GM12874 (cell line): ENCODE measurements around the gene TBC1D22A.

Source experiments
- TF ChIP-seq, protein P1 (sequence below): IDR thresholded peaks from 2 replicates; pipeline ENCODE4 v1.5.1; 2011; ENCODE audit warnings: low read depth, mild to moderate bottlenecking, control low read depth, low read length, moderate library complexity; ENCODE audit not compliant: insufficient read depth

TBC1D22A gene

DNA sequence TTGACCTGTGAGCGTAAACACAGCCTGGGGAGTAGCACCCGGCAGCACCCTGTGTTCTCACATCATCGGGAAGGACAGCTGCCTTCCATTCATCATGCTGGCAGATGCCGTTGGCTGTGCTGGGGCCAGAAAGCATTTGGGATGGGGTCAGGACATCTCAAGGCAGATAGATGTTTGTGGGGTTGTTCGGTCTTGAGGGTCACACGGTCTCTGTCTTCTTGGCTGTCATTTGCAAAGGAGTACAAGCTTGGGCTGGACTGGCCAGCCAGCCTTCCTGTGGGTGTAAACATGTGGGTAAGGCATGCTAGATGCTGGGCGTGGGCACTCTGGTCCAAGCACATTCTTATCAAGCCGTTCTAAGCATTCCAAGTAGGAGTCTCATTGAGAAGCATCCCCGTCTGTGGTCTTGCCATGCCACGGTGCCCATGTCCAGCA lies 81.4 kb downstream of the TBC1D22A start:
- TF ChIP-seq, protein P1, sequence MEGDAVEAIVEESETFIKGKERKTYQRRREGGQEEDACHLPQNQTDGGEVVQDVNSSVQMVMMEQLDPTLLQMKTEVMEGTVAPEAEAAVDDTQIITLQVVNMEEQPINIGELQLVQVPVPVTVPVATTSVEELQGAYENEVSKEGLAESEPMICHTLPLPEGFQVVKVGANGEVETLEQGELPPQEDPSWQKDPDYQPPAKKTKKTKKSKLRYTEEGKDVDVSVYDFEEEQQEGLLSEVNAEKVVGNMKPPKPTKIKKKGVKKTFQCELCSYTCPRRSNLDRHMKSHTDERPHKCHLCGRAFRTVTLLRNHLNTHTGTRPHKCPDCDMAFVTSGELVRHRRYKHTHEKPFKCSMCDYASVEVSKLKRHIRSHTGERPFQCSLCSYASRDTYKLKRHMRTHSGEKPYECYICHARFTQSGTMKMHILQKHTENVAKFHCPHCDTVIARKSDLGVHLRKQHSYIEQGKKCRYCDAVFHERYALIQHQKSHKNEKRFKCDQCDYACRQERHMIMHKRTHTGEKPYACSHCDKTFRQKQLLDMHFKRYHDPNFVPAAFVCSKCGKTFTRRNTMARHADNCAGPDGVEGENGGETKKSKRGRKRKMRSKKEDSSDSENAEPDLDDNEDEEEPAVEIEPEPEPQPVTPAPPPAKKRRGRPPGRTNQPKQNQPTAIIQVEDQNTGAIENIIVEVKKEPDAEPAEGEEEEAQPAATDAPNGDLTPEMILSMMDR: no peak

DNA sequence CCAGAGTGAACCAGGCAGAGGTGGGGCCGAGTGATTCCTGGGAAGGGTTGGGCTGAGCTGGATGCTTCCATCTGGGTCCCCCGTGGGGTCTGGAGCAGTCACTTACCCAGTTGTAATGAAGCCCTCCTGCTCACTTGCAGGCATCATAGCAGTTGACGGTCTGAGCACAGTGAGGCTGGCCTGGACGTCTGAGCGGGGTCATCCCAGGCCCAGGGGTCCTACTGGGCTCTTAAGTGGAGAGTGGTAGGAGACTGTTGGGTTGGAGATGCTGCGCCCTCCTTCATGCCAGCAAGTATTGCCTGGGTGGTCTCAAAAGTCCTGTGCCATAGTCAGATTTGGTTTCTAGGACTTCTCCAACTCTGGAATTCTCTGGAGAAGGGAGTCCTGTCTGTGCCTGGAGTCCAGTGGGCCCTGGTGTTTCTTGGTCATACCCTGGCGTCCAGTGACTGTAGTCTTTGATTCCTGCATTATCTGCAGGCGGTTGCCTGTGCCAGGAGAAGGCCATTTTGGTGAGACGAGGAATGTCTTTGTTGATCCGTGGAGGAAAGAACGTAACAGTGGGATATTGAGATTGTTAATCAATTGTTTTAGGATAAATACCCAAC lies 82.3 kb downstream of the TBC1D22A start:
- TF ChIP-seq, protein P1: no peak

DNA sequence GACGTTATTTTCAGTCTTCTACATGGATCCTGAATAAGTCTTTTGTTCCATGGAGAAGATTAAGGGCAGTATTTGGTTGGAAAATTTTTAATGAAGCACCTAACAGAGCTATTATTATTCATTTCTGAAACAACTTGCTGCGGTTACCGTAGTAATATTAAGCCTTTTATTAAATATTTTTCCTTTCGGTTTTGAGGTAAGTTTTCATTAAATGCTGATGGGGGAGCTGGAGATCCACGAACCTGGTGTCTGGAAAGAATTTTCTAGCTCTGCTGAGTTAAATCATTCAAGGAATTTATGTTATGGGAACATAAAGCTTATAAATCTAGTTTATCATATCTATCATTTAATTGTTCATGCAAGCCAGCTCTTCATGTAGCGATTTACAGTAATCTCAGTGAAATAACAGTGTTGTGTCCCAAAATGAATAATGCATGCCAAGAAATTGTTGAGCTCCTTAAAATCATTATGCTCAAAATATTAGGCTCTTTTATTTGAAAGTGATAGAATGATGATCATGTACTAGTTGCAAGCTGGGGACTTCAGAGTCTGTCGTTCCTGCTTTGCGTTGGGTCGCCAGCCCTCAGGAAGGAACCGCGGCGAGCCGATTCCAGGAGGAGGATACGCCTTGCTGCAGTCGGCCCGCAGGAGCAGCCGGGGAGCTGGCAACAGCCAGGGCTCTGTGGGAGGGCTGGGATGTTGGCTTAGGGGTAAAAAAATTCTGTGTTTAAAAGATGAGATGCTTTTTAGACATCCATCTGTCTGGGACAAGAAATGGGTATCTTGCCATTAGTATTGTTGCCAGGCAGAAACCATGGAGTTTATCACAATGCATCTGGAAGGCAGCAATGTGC lies 83.1 kb downstream of the TBC1D22A start:
- TF ChIP-seq, protein P1: no peak

DNA sequence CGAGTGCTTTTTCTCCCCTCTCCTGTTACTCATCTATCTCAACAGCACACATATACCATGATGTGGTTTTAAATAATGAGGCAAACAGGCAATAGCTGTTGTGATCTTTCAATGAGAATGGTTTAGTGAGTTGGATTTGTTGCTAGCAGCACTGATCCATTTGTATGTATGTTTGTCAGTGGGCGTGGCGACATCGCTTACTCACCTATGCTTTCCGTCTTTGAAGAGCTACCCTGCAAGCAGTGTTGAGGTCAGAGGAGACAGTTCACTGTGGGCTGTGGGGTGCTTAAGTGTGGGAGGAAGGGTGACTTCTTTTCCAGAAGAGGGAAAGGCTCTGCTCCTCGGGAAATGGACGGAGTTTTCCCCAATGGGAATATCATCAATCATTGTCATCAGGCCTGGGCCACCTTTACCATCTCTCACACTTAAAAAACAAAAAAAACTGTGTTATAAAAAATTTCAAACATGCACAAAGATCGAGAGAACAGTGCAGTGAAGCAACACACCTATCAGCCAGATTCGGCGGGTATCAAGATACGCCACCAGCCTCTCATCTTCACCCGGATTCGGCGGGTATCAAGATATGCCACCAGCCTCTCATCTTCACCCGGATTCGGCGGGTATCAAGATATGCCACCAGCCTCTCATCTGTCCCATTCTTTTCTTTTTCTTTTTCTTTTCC lies 83.8 kb downstream of the TBC1D22A start:
- TF ChIP-seq, protein P1: no peak

DNA sequence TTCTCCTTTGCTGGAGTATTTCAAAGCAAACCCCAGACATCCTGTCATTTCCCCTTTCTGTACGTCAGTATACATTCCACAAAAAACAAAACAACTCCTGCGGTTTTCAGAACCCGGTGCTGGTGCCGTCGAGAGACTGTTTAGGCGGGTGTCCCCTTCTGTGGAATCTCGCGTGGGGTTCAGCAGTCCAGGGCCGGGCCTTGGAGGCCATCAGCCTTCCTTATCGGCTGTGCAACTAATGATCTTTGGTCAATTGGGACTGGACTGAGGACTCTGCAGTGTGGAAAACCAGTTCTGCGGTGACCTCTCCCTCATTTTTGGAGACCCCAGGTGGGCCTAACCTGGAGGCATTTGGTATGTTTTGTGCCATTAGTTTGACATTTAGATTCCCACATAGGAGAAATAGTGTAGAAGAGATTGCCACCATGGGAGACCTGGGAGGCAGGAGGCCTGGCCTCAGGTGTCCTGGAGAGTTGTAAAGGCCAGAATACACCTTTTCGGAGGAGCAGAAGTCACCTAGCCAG lies 84.4 kb downstream of the TBC1D22A start:
- TF ChIP-seq, protein P1: no peak

DNA sequence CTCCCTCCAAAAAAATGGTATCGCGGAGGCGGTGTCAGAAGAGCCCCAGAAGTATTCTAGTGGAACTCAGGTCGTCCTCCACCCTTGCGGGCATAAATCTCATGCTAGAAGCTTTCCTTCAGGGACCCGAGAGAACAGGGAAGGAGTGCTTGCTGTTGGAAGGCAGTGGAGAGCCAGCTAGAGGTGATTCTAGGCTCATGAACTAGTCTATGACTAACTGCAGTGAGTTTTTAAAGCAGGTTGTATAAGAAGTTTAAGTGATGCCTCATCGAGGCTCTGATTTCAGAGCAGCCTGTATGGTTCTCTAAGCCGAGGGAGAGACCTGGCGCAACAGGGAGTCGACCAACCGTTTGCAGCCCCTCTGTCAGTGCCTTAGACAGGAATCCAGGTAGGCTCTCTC lies 85.7 kb downstream of the TBC1D22A start:
- TF ChIP-seq, protein P1: no peak

DNA sequence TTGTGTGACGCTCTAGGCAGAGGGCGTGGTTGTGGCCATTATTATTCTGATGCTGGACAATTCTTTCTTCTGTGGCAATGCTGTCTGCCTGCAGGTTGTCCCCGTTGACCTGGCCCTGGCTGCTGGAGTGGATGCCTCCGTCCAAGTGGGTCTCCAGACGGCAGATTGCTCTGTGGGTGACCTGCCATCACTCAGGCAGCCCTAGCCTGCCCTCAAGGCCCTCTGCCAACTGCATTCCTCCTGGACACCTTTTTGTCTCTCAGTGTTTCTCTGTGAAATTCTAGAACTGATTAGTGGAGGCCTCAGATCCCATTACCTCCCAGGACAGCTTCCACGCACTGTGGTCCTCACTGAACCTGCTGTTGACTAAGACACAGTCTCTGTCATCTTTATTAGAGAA lies 86.7 kb downstream of the TBC1D22A start:
- TF ChIP-seq, protein P1: no peak
